Measurements from ENCODE around the gene RNASE4.

GRCh38 chr14:20748439-20748838 lies 64.1 kb downstream of the RNASE4 start:
- TF ChIP-seq EZH2phosphoT487 (IDR thresholded peaks at IDR 0.05; ENCODE audit: low read length) (no peak), CTCF (IDR thresholded peaks at IDR 0.05; ENCODE audit: low read length) (no peak), EZH2 (optimal IDR thresholded peaks at IDR 0.05; ENCODE audit: low read depth, low read length) (no peak)
